Retinal pigment epithelial cell (primary cell): ENCODE data around the gene DIP2C.

Experiments
- DNase-seq: peaks from one replicate; pipeline ENCODE4 v3.0.0-alpha.2; 2010; ENCODE audit warnings: low read depth
- H3K4me3 ChIP-seq: 2 replicates; pipeline ENCODE4 v1.5.1; 2011; ENCODE audit warnings: mild to moderate bottlenecking, low read length, control low read depth, moderate library complexity
- CTCF ChIP-seq: conservative IDR thresholded peaks from 2 replicates; pipeline ENCODE4 v1.5.1; 2011; ENCODE audit warnings: low read depth, low read length, control low read depth, inconsistent platforms

Gene DIP2C

GRCh38 chr10:668786-669485, 20.5 kb downstream of the DIP2C start:
- DNase-seq = no peak
- H3K4me3 ChIP-seq = no peak overlapping the region
- TF ChIP-seq CTCF = no peak

GRCh38 chr10:667602-668143, 21.8 kb downstream of the DIP2C start:
- no peak overlapping the region for H3K4me3 ChIP-seq
- TF ChIP-seq CTCF = no peak
- DNase-seq = no peak

- no peak overlapping the region for H3K4me3 ChIP-seq
- TF ChIP-seq CTCF = no peak
- DNase-seq = no peak
Measured at GRCh38 chr10:667096-667495, 22.4 kb downstream of the DIP2C start.

- H3K4me3 ChIP-seq = no peak overlapping the region
- no peak for TF ChIP-seq CTCF
Measured at GRCh38 chr10:666237-667012, 23.0 kb downstream of the DIP2C start.

DNA sequence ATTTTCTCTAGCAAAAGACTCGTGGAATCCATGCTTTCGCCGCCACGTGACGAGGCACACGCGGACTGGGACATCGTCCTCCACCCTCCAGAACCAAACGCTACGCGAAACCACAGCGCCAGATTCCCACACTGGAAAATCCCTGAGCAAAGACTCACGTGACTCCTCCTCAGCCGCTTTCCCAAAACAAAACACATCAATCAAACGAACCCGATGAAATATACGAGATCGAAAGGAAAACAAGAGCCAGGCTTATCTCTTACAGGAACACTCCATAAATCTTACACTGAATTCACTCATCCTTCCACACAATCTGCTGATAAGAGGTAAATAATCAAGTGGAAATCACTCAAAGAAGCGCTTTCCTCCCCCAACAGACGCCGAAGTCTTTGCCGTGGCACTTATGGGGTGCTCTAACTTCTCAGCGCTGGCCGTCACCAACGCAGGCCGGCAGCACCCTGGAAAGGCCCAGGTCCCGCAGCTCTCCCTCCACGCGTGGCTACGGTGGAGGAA, 23.8 kb downstream of the DIP2C start:
- DNase-seq = no peak
- no peak overlapping the region for H3K4me3 ChIP-seq
- TF ChIP-seq CTCF = no peak

More at GRCh38 chr10:666237-667012, 23.0 kb downstream of the DIP2C start:
- no peak for DNase-seq

DNA sequence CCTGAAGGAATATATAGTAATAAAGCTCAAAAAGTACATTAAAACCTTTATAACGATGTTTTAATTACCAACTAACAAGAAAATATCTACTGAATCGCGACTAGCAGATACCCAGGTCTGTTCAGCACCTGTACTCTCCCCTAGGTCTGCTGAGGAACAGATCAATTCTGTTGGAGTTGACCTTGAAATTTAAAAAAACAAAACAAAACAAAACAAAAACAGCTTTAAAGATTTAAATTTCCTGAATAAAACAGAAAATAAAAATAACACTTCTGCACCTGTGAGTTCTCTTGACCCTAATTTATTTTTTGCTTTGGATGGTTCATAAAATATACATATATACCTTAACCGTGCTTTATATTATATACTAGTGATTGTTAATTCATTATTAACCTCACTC, 24.6 kb downstream of the DIP2C start:
- TF ChIP-seq CTCF = no peak
- no peak overlapping the region for H3K4me3 ChIP-seq
- no peak for DNase-seq
